ENCODE data around the gene KIAA1671.

GRCh38 chr22:24948356-24949202, 3.9 kb upstream of the KIAA1671 start:
- no peak for TF ChIP-seq CTCF (IDR thresholded peaks at IDR 0.05; ENCODE audit: low read depth, low read length, missing input control)
- TF ChIP-seq ZBTB33 (IDR thresholded peaks at IDR 0.05): no peak
- no peak for TF ChIP-seq FOXA2 (IDR thresholded peaks at IDR 0.05)
- TF ChIP-seq RAD21 (IDR thresholded peaks at IDR 0.05): no peak

Data from liver (tissue), 3 donors.